HAP-1 (cell line): ENCODE results near the gene SLC35F1.

ENCODE experiments used
- DNase-seq, 2 experiments: peaks; one replicate each; pipeline ENCODE4 v3.0.0-alpha.2; 2016 to 2020; ENCODE audit warnings: low spot score in 2 of 2
- H3K27me3 ChIP-seq: fragments of 250-450 bp; sonication (Bioruptor Pico); 2 replicates; pipeline ENCODE4 v1.5.1; 2020; ENCODE audit warnings: low read depth, mild to moderate bottlenecking, moderate library complexity
- H3K36me3 ChIP-seq: fragments of 250-450 bp; sonication (Bioruptor Pico); replicated peaks from 2 replicates; pipeline ENCODE4 v1.5.1; 2020; ENCODE audit warnings: mild to moderate bottlenecking
- H3K4me1 ChIP-seq: fragments of 250-450 bp; sonication (Bioruptor Pico); 2 replicates; pipeline ENCODE4 v1.5.1; 2020; ENCODE audit warnings: mild to moderate bottlenecking
- H3K4me3 ChIP-seq: fragments of 250-450 bp; sonication (Bioruptor Pico); 2 replicates; pipeline ENCODE4 v1.5.1; 2020; ENCODE audit warnings: mild to moderate bottlenecking, moderate library complexity
- H3K9me3 ChIP-seq: fragments of 250-450 bp; sonication (Bioruptor Pico); 2 replicates; pipeline ENCODE4 v1.5.1; 2020; ENCODE audit warnings: mild to moderate bottlenecking, moderate library complexity
- in situ Hi-C: fragments of 300-500 bp; cut with MboI; formaldehyde crosslinking; loops from 3 replicates; pipeline ENCODE4 v1.14.3; 2020; ENCODE audit warnings: low sequenced_read_pairs, inconsistent platforms, mixed read lengths

Gene SLC35F1

GRCh38 chr6:118083711-118084110 is 176.6 kb downstream of the SLC35F1 start:
- Histone ChIP-seq H3K36me3 (no peaks in the 10 kb centered on the region), H3K4me3 (no peak overlapping the region), H3K9me3 (no peaks in the 10 kb centered on the region), H3K4me1 (peaks cover 17% of the 10 kb centered on the region), H3K27me3 (no peaks in the 10 kb centered on the region)
- peak; percentile 36 to 95 for DNase-seq
- in situ Hi-C loops: no loop called here

DNA sequence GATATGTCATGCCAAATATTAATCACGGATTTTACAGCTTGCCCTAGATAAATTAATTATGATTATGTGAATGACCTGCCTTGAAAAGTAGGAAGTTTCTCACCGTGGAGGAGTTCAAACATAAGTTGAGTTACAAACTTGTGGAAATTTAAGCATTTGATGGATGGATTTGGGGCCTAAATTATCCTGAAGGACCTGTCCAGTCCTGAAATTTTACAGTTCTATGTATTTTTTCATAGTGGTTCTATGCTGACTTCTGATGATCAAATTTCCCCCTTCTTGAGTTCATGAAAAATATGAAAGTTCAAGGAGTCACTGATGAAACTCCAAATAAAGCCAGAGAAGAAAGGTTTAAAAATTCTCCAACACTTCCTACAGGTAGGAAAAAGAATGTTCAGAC is 178.6 kb downstream of the SLC35F1 start:
- in situ Hi-C loops: no loop called here
- Histone ChIP-seq H3K27me3 (no peaks in the 10 kb centered on the region), H3K36me3 (no peaks in the 10 kb centered on the region), H3K9me3 (no peaks in the 10 kb centered on the region), H3K4me1 (peaks cover 17% of the 10 kb centered on the region), H3K4me3 (no peak overlapping the region)
- no peak for DNase-seq

DNA sequence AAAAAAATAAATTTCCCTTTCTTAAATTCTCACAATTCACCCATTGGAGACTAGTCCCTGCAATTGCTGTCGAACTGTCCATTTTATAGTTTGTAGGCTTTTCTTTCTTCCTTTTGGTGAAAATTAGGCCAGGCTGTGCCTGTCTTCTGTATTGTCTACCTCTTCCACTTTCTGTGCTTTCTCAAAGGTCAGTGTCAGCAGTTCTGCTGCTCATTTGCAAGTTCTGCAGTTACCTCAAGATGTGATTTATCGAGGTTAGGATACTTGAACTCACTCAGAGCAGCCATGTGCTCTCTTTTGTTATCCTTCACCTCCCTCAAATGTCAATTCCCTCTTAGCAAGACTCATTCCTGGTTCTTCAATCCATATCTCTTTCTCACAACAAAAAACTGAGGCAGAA is 179.1 kb downstream of the SLC35F1 start:
- no peak overlapping the region for H3K4me3 ChIP-seq
- no peaks in the 10 kb centered on the region for H3K36me3 ChIP-seq
- in situ Hi-C loops: no loop called here
- no peak for DNase-seq
- H3K9me3 ChIP-seq: no peaks in the 10 kb centered on the region
- H3K27me3 ChIP-seq: no peaks in the 10 kb centered on the region
- peaks cover 17% of the 10 kb centered on the region for H3K4me1 ChIP-seq

GRCh38 chr6:118092086-118092485 is 185.0 kb downstream of the SLC35F1 start:
- Histone ChIP-seq H3K36me3 (no peaks in the 10 kb centered on the region), H3K4me3 (no peak overlapping the region), H3K27me3 (no peaks in the 10 kb centered on the region), H3K9me3 (peaks cover 8% of the 10 kb centered on the region; the same call in 1 of the 2 replicates), H3K4me1 (no peaks in the 10 kb centered on the region)
- in situ Hi-C loops: no loop called here
- DNase-seq: no peak

DNA sequence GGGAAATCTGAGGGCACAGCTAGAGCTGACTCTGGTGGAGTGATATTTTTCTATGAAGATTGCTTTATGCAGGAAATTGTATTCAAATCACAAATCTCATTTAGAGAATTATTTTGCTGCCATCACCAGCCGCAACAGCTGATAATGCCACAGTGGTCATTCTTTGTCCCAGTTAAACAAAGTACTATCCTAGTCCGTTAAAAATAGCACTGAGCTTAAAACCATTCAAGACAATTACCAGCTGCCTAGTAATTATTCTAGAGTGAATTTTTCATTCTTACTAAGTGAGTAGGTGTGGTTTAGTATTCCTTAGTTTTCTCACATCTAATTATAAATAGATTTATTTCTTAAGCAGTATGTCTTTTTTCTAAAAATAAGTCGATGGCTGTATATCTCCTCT is 190.5 kb downstream of the SLC35F1 start:
- Histone ChIP-seq H3K27me3 (no peaks in the 10 kb centered on the region), H3K36me3 (no peaks in the 10 kb centered on the region), H3K9me3 (no peaks in the 10 kb centered on the region), H3K4me1 (peaks cover 17% of the 10 kb centered on the region), H3K4me3 (no peak overlapping the region)
- in situ Hi-C loops: no loop called here
- no peak for DNase-seq

DNA sequence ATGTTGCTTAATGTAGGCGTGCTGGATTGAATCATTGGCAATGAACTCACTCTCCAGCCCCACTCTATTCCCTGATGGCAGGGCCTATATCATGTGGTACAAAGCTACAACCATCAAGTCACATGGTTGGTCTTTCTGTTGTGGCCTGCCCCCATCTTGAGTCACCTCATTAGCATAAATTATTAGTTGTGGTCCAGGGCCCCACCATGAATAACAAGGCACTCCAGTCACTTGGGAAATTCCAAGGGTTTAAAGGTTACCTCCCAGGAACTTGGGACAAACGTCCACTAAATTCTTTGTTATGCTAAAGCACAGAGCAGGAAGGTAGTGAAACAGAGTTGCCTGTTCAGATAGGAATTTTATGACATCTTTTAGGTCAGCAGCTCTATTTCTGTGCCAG is 193.7 kb downstream of the SLC35F1 start:
- in situ Hi-C loops: no loop called here
- Histone ChIP-seq H3K9me3 (no peaks in the 10 kb centered on the region), H3K4me3 (no peak overlapping the region), H3K36me3 (no peaks in the 10 kb centered on the region), H3K4me1 (peaks cover 17% of the 10 kb centered on the region), H3K27me3 (no peaks in the 10 kb centered on the region)
- peak; percentile 15 to 34 for DNase-seq

DNA sequence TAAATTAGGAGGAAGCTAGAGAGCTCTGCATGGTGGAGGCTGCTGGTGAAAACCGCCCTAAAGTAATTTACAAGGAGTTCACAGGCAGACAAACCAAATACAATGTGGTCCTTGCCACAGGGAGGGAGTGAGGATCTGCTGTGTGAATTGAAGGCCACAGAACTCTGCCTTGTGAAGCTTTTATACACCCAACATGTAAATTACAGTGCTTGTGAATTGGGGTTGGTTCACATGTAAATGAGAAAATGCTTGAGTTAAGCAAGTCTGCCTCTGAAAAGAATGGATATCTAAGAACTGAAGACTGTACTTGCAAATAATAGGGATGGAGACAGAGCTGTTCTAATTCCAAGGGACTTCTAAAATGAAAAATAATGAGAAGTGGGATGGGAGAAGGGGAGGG is 194.2 kb downstream of the SLC35F1 start:
- H3K9me3 ChIP-seq: no peaks in the 10 kb centered on the region
- in situ Hi-C loops: no loop called here
- peak; percentile 55 to 84 for DNase-seq

GRCh38 chr6:118101831-118102345 is 194.8 kb downstream of the SLC35F1 start:
- Histone ChIP-seq H3K4me1 (peaks cover 24% of the 10 kb centered on the region), H3K9me3 (no peaks in the 10 kb centered on the region), H3K27me3 (no peaks in the 10 kb centered on the region), H3K36me3 (no peaks in the 10 kb centered on the region), H3K4me3 (no peak overlapping the region)
- DNase-seq: no peak
- in situ Hi-C loops: no loop called here

More for the DNA sequence above, 194.2 kb downstream of the SLC35F1 start:
- Histone ChIP-seq H3K4me1 (peaks cover 19% of the 10 kb centered on the region), H3K4me3 (no peak overlapping the region), H3K27me3 (no peaks in the 10 kb centered on the region), H3K36me3 (no peaks in the 10 kb centered on the region)

DNA sequence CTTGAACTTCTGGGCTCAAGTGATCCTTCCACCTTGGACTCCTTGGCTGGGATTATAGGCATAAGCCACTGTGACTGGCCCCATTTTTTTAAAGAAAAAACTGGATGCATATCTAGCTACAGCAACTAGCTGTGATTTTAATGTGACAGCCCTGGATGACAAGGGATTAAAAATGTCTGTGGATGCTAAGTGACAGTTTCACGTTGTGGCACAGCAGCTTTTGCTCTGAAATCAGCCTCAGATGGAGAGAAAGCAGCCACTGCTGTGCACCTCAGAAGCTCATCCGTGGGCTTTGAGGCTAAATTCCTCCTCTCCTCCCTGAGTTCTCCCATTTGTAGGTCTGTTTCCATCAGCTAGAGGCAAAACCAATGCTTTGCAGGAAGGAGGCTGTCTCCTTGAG is 195.3 kb downstream of the SLC35F1 start:
- Histone ChIP-seq H3K9me3 (no peaks in the 10 kb centered on the region), H3K4me1 (peaks cover 27% of the 10 kb centered on the region), H3K27me3 (no peaks in the 10 kb centered on the region), H3K4me3 (no peak overlapping the region), H3K36me3 (no peaks in the 10 kb centered on the region)
- no peak for DNase-seq
- in situ Hi-C loops: no loop called here

- Histone ChIP-seq H3K9me3 (no peaks in the 10 kb centered on the region), H3K4me3 (no peak overlapping the region), H3K36me3 (no peaks in the 10 kb centered on the region), H3K4me1 (peaks cover 27% of the 10 kb centered on the region), H3K27me3 (no peaks in the 10 kb centered on the region)
- in situ Hi-C loops: no loop called here
- DNase-seq: no peak
Measured at GRCh38 chr6:118103381-118104146, 196.5 kb downstream of the SLC35F1 start.

- Histone ChIP-seq H3K27me3 (no peaks in the 10 kb centered on the region), H3K36me3 (no peaks in the 10 kb centered on the region), H3K4me3 (no peak overlapping the region), H3K9me3 (no peaks in the 10 kb centered on the region), H3K4me1 (no peaks in the 10 kb centered on the region)
- DNase-seq: no peak
- in situ Hi-C loops: no loop called here
Measured at GRCh38 chr6:118122161-118122725, 215.2 kb downstream of the SLC35F1 start.

- DNase-seq: no peak
- H3K4me3 ChIP-seq: no peak overlapping the region
- in situ Hi-C loops: no loop called here
- H3K4me1 ChIP-seq: no peaks in the 10 kb centered on the region
- H3K9me3 ChIP-seq: no peaks in the 10 kb centered on the region
- no peaks in the 10 kb centered on the region for H3K36me3 ChIP-seq
- H3K27me3 ChIP-seq: no peaks in the 10 kb centered on the region
Measured at GRCh38 chr6:118122801-118123200, 215.7 kb downstream of the SLC35F1 start.

- H3K4me3 ChIP-seq: no peak overlapping the region
- in situ Hi-C loops: no loop called here
- H3K27me3 ChIP-seq: no peaks in the 10 kb centered on the region
- no peaks in the 10 kb centered on the region for H3K4me1 ChIP-seq
- H3K36me3 ChIP-seq: no peaks in the 10 kb centered on the region
- no peaks in the 10 kb centered on the region for H3K9me3 ChIP-seq
- DNase-seq: no peak
Measured at GRCh38 chr6:118123503-118124037, 216.5 kb downstream of the SLC35F1 start.

DNA sequence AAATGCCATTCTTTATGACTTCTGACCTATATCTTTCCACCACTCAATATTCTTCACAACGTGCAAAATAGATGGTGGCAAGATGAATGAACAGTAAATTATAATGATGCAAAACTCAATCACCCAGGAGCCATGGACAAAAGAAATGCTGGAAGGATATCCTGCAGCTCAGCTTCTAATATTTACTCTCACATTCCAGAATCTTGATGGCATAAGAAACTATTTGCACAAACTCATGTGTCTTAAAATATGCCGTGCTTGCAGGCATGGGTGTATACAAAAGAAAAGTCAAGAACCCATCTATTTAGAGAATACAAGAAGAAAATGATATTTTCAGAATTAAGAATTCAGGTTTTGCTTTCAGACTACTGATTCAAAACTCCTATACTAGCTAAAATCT is 217.8 kb downstream of the SLC35F1 start:
- no peaks in the 10 kb centered on the region for H3K36me3 ChIP-seq
- no peak overlapping the region for H3K4me3 ChIP-seq
- H3K4me1 ChIP-seq: no peaks in the 10 kb centered on the region
- no peak for DNase-seq
- H3K27me3 ChIP-seq: no peaks in the 10 kb centered on the region
- in situ Hi-C loops: no loop called here
- H3K9me3 ChIP-seq: no peaks in the 10 kb centered on the region
